Measurements from ENCODE around the gene EGF.

DNA sequence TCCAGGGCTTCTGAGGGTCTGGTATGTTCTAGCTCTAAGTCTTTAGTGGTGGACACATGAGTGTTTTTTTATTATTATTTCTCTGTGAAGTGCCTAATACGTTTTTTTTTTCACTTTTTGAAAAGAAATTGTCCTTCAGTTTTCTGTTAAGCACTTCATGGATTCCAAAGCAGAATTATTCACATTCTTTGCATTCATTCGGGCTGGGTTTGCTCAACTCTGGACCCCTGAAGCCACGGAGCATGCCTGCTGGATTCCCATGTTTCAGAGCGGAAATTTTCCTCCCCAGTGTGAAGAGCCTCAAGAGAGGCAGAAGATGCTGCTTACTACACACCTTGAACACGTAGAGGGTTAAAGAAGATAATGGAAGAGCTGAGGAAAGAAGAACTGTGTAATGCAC is 107.5 kb downstream of the EGF start:
- TF ChIP-seq CEBPB (IDR thresholded peaks at IDR 0.05), result no peak
- TF ChIP-seq POLR2A (IDR thresholded peaks at IDR 0.05; ENCODE audit: low read length), result no peak
- no peak for TF ChIP-seq CTCF (IDR thresholded peaks at IDR 0.05)
- TF ChIP-seq RAD21 (conservative IDR thresholded peaks at IDR 0.05 in 1 of 2, IDR thresholded peaks at IDR 0.05 in 1 of 2), result no peak
- TF ChIP-seq CBX2 (IDR thresholded peaks at IDR 0.05; ENCODE audit: borderline replicate concordance, low read depth), result no peak
- no peak for TF ChIP-seq NFE2L2 (conservative IDR thresholded peaks at IDR 0.05; ENCODE audit: low read length)
- no peak for TF ChIP-seq CHD4 (IDR thresholded peaks at IDR 0.05; ENCODE audit: borderline replicate concordance)
